Endothelial cell of umbilical vein (primary cell): Measurements from ENCODE around the gene ATP2A2. TPM values are rescaled to one million over a fixed set of nuclear protein-coding genes. Genes with fewer than 3 reads are reported as not detected.
A peak's percentile ranks its signal among the peaks of the same experiment; 100 is the strongest.

Experiments
- BruUV-seq: library from RNA; stranded (reverse); fragments of 400-500 nt; replicated peaks from 2 replicates; lab custom pipeline; 2021; lab: Mats Ljungman, UMichigan
- CTCF ChIA-PET: fragments of 300-600, 350-600 bp; sonication (Branson Sonifier 250); formaldehyde crosslinking; loops from one replicate; lab custom pipeline; 2021; ENCODE audit warnings: antibody characterized with exemption, inconsistent platforms; lab: Charles Lee
- POLR2A ChIA-PET: fragments of 300-600, 350-600 bp; sonication (Branson Sonifier 250); formaldehyde crosslinking; loops from one replicate; lab custom pipeline; 2021; ENCODE audit warnings: antibody characterized with exemption, inconsistent platforms; lab: Charles Lee
- DNase-seq: peaks from one replicate; pipeline ENCODE4 v3.0.0-alpha.2; 2011; ENCODE audit warnings: low read depth, low spot score
- FAIRE-seq: peaks from 2 replicates; lab custom pipeline; 2011; peaks lifted over from hg19 to GRCh38; lab: Jason Lieb, UNC
- H2AFZ ChIP-seq: 2 replicates; pipeline ENCODE4 v1.6.0; 2012; ENCODE audit warnings: low read depth, low read length, control low read depth, inconsistent platforms
- H3K27ac ChIP-seq: 2 replicates; pipeline ENCODE4 v1.5.1; 2011; ENCODE audit warnings: low read depth, mild to moderate bottlenecking, control low read depth, low read length, moderate library complexity; ENCODE audit not compliant: insufficient read depth
- H3K27me3 ChIP-seq, 2 experiments: 2 replicates each; pipeline versions ENCODE4 v1.6.0 to v1.6.1; 2011; ENCODE audit warnings: low read length in 2 of 2, mixed read lengths in 1 of 2; ENCODE audit not compliant: control insufficient read depth in 2 of 2, insufficient read depth in 2 of 2
- H3K36me3 ChIP-seq, 2 experiments: 2 replicates in 1 of 2; 3 replicates in 1 of 2; pipeline ENCODE4 v1.5.1; 2011; ENCODE audit warnings: low read length in 2 of 2, mild to moderate bottlenecking in 1 of 2, moderate library complexity in 1 of 2; ENCODE audit not compliant: control insufficient read depth in 2 of 2, insufficient read depth in 2 of 2; ENCODE audit errors: extremely low read depth in 1 of 2
- H3K4me1 ChIP-seq: 3 replicates; pipeline ENCODE4 v1.5.1; 2011; ENCODE audit warnings: mild to moderate bottlenecking, low read length; ENCODE audit not compliant: control insufficient read depth, insufficient read depth; ENCODE audit errors: extremely low read depth
- H3K4me2 ChIP-seq: 2 replicates; pipeline ENCODE4 v1.6.1; 2011; ENCODE audit warnings: low read length, control low read depth, mixed read lengths; ENCODE audit not compliant: insufficient read depth
- H3K4me3 ChIP-seq, 3 experiments: fragments of 200-600 bp in 1 of 3; sonication (generic), shearing (Covaris generic) in 1 of 3; replicated peaks in 1 of 3; 2 replicates each; pipeline ENCODE4 v1.5.1; 2011 to 2016; ENCODE audit warnings: control low read depth in 3 of 3, low read length in 3 of 3, mild to moderate bottlenecking in 2 of 3, inconsistent platforms in 1 of 3, low read depth in 1 of 3, moderate library complexity in 1 of 3; ENCODE audit not compliant: insufficient read depth in 1 of 3
- H3K79me2 ChIP-seq: 2 replicates; pipeline ENCODE4 v1.6.0; 2012; ENCODE audit warnings: low read length, inconsistent platforms; ENCODE audit not compliant: control insufficient read depth, insufficient read depth
- H3K9ac ChIP-seq: replicated peaks from 2 replicates; pipeline ENCODE3; 2011; ENCODE audit warnings: low read length, control low read depth; ENCODE audit not compliant: insufficient read depth; ENCODE audit errors: extremely low read depth
- H3K9me1 ChIP-seq: replicated peaks from 3 replicates; pipeline ENCODE4 v1.6.0; 2011; ENCODE audit warnings: mild to moderate bottlenecking, low read length; ENCODE audit not compliant: control insufficient read depth, insufficient read depth; ENCODE audit errors: extremely low read depth
- H3K9me3 ChIP-seq: replicated peaks from 2 replicates; pipeline ENCODE4 v1.5.1; 2012; ENCODE audit warnings: low read length, inconsistent platforms; ENCODE audit not compliant: control insufficient read depth, insufficient read depth
- H4K20me1 ChIP-seq: replicated peaks from 2 replicates; pipeline ENCODE3; 2011; ENCODE audit warnings: mild to moderate bottlenecking, low read length; ENCODE audit not compliant: control insufficient read depth, insufficient read depth; ENCODE audit errors: extremely low read depth
- CTCF ChIP-seq, 2 donors: IDR thresholded peaks; 1 replicate in 1 of 2; 2 replicates in 1 of 2; pipeline ENCODE4 v1.5.1; 2011; ENCODE audit warnings: low read length in 2 of 2, mild to moderate bottlenecking in 2 of 2, moderate library complexity in 2 of 2, control low read depth in 1 of 2, inconsistent platforms in 1 of 2, low read depth in 1 of 2; ENCODE audit not compliant: insufficient read depth in 1 of 2; ENCODE audit errors: extremely low read depth in 1 of 2
- EZH2 ChIP-seq: IDR thresholded peaks from 2 replicates; pipeline ENCODE4 v1.6.1; 2012; ENCODE audit warnings: borderline replicate concordance, low read depth, mild to moderate bottlenecking, moderate library complexity, low read length, inconsistent platforms; ENCODE audit not compliant: severe bottlenecking
- FOS ChIP-seq: IDR thresholded peaks from 2 replicates; pipeline ENCODE4 v1.6.1; 2011; ENCODE audit warnings: mild to moderate bottlenecking, low read length, moderate library complexity, borderline replicate concordance; ENCODE audit not compliant: insufficient read depth
- GATA2 ChIP-seq: IDR thresholded peaks from 2 replicates; pipeline ENCODE4 v1.7.0; 2011; ENCODE audit warnings: low read depth, mild to moderate bottlenecking, moderate library complexity, mixed read lengths, low read length; ENCODE audit not compliant: insufficient read length, insufficient read depth
- JUN ChIP-seq: IDR thresholded peaks from 2 replicates; pipeline ENCODE4 v1.6.1; 2011; ENCODE audit warnings: borderline replicate concordance, low read depth; ENCODE audit not compliant: insufficient read length, insufficient read depth
- MAX ChIP-seq: IDR thresholded peaks from 2 replicates; pipeline ENCODE4 v1.6.1; 2011; ENCODE audit not compliant: insufficient read depth, insufficient read length
- MYC ChIP-seq: IDR thresholded peaks from one replicate; pipeline ENCODE4 v1.6.1; 2011; ENCODE audit warnings: mild to moderate bottlenecking, low read depth, low read length
- POLR2A ChIP-seq: IDR thresholded peaks from 2 replicates; pipeline ENCODE4 v1.6.1; 2012; ENCODE audit warnings: low read depth, mild to moderate bottlenecking, control low read depth, low read length
- POLR2AphosphoS5 ChIP-seq: IDR thresholded peaks from 2 replicates; pipeline ENCODE4 v1.6.1; 2012; ENCODE audit warnings: low read depth, mild to moderate bottlenecking, control low read depth, low read length, moderate library complexity; ENCODE audit not compliant: insufficient read depth
- dilution Hi-C: fragments of 300-500 bp; cut with MboI; formaldehyde crosslinking; loops from one replicate; pipeline ENCODE4 v1.15.0; 2019; ENCODE audit warnings: low sequenced_read_pairs; ENCODE audit not compliant: extremely low pct_ligation_motif_present
- intact Hi-C: fragments of 100-400 bp; cut with micrococcal nuclease; formaldehyde crosslinking; loops from one replicate; pipeline ENCODE4 v1.10.0; 2022
- polyA plus RNA-seq, 4 experiments: library from polyadenylated mRNA; depleted of rRNA in 3 of 4; stranded (reverse) in 3 of 4; unstranded in 1 of 4; fragments of >200 nt; gene quantifications; 2 replicates each; pipeline versions ENCODE4 v1.2.1 to v1.2.3, GENCODE V29; 2011 to 2012; ENCODE audit warnings: missing spikeins in 1 of 4
- total RNA-seq: library from RNA; stranded (reverse); gene quantifications from 2 replicates; pipeline ENCODE4 v1.2.3, GENCODE V29; 2021

ATP2A2 gene
- total and polyA plus RNA-seq, 2 donors (not counting 3 experiments of a cell fraction or from before 2014, with no cell fraction given) = 102 to 239 TPM

GRCh38 chr12:110279566-110280375, 1.3 kb upstream of the ATP2A2 start:
- Histone ChIP-seq H3K27me3 (no peaks in the 10 kb centered on the region), H3K36me3 (peaks cover 0 to 8% of the 10 kb centered on the region in 2 experiments), H3K9ac (peak overlapping the region; percentile 76), H2AFZ (peak overlapping the region; percentile 75), H3K79me2 (peaks cover 33% of the 10 kb centered on the region), H3K9me1 (no peaks in the 10 kb centered on the region), H3K4me1 (peaks cover 30% of the 10 kb centered on the region), H3K4me2 (peak overlapping the region; percentile 54), H3K4me3 (peak overlapping the region in 1 of 3 experiments; percentile 43), H3K27ac (no peak overlapping the region), H3K9me3 (no peaks in the 10 kb centered on the region), H4K20me1 (peaks cover 9% of the 10 kb centered on the region)
- DNase-seq = no peak
- ChIA-PET CTCF (interaction anchor here (0.7 to 3.0 kb wide), 16 partner anchors 9 to 179 kb away, joined by 3 to 16 read pairs (median 3); partner anchors contain the start of gene ARPC3), POLR2A (interaction anchor here (0.6 to 1.0 kb wide), 4 partner anchors 23 to 228 kb away, joined by 3 to 4 read pairs (median 4); no protein-coding TSS in a partner anchor)
- intact Hi-C loops (loop anchor here (1.0 to 5.0 kb wide), 5 partner anchors 8 to 157 kb away; partner anchors contain the start of genes ANAPC7 and IFT81), dilution Hi-C loops (no loop called here)
- no peak for FAIRE-seq
- TF ChIP-seq MYC (no peak), JUN (no peak), CTCF (IDR thresholded peaks at IDR 0.05; ENCODE audit: extremely low read depth in 1 of 2, insufficient read depth in 1 of 2, low read depth in 1 of 2, low read length in 2 of 2) (no peak), POLR2A (no peak), POLR2AphosphoS5 (no peak), GATA2 (no peak), MAX (no peak), EZH2 (no peak), FOS (no peak)
- no TSS peak for BruUV-seq
